Natural killer cell (primary cell): Measurements from ENCODE around the gene SIGLEC15. TPM values are rescaled to one million over a fixed set of nuclear protein-coding genes. Genes with fewer than 3 reads are reported as not detected.
"Not testable (repeated sequence)": the region's sequence is repeated elsewhere in the genome, so short reads cannot be mapped to it uniquely, and the experiment has no call there.

ENCODE experiments used
- ATAC-seq, 3 donors: fragments of 150-1000 bp in 2 of 3; fragments of 200-7000 bp in 1 of 3; cut with Tn5 transposase; 1 replicate in 1 of 3; 2 replicates in 2 of 3; pipeline ENCODE4 v1.10.0; 2021; ENCODE audit warnings: mild to moderate bottlenecking in 2 of 3, moderate library complexity in 2 of 3
- DNase-seq, 2 donors: peaks; one replicate each; pipeline versions ENCODE4 v3.0.0 to v3.0.0-alpha.2; 2013 to 2021; ENCODE audit warnings: mixed read lengths in 1 of 2
- H3K27ac ChIP-seq: one replicate; pipeline ENCODE4 v1.5.1; 2013; ENCODE audit warnings: mild to moderate bottlenecking, low read length
- H3K27me3 ChIP-seq: one replicate; pipeline ENCODE4 v1.6.1; 2013; ENCODE audit warnings: low read length; ENCODE audit not compliant: control insufficient read depth, insufficient read depth
- H3K36me3 ChIP-seq: one replicate; pipeline ENCODE4 v1.6.1; 2013; ENCODE audit warnings: low read length; ENCODE audit not compliant: control insufficient read depth, insufficient read depth
- H3K4me1 ChIP-seq: one replicate; pipeline ENCODE4 v1.6.1; 2013; ENCODE audit warnings: low read length; ENCODE audit not compliant: control insufficient read depth, insufficient read depth
- H3K4me3 ChIP-seq: one replicate; pipeline ENCODE4 v1.5.1; 2013; ENCODE audit warnings: low read length
- H3K9me3 ChIP-seq: one replicate; pipeline ENCODE4 v1.6.1; 2013; ENCODE audit warnings: low read length; ENCODE audit not compliant: control insufficient read depth, insufficient read depth
- H3K27ac Mint-ChIP-seq, 2 donors: one replicate each; pipeline ENCODE4 v1.8.0; 2022; ENCODE audit warnings: mild to moderate bottlenecking in 2 of 2, mixed read lengths in 2 of 2, moderate library complexity in 1 of 2
- H3K27me3 Mint-ChIP-seq, 2 donors: one replicate each; pipeline ENCODE4 v1.8.0; 2022; ENCODE audit warnings: low read depth in 2 of 2, mixed read lengths in 2 of 2
- H3K36me3 Mint-ChIP-seq: one replicate; pipeline ENCODE4 v1.8.0; 2022; ENCODE audit warnings: mixed read lengths
- H3K4me1 Mint-ChIP-seq, 2 donors: one replicate each; pipeline ENCODE4 v1.8.0; 2022; ENCODE audit warnings: mixed read lengths in 2 of 2
- H3K4me3 Mint-ChIP-seq: one replicate; pipeline ENCODE4 v1.8.0; 2022; ENCODE audit warnings: mild to moderate bottlenecking, moderate library complexity, mixed read lengths
- H3K9me3 Mint-ChIP-seq, 2 donors: one replicate each; pipeline ENCODE4 v1.8.0; 2022; ENCODE audit warnings: mixed read lengths in 2 of 2
- WGBS: methylation state at CpG from one replicate; pipeline ENCODE4 v1.1.7; 2013; ENCODE audit warnings: missing lambda C conversion rate; ENCODE audit not compliant: insufficient coverage; 5-methylcytosine and 5-hydroxymethylcytosine counted together
- intact Hi-C: fragments of 100-400 bp; cut with micrococcal nuclease; formaldehyde crosslinking; loops from one replicate; pipeline ENCODE4 v1.14.2; 2022
- total RNA-seq, 4 donors: library from RNA; stranded (reverse); fragments of 120-200 nt in 1 of 4; gene quantifications; one replicate each; pipeline versions ENCODE4 v1.2.3 to v1.2.4, GENCODE V29; 2013 to 2022
- TF ChIP-seq, protein P1 (sequence below): fragments of 200-600 bp; IDR thresholded peaks from one replicate; pipeline ENCODE4 v1.8.0; 2022; ENCODE audit warnings: antibody characterized with exemption

Gene SIGLEC15
- total RNA-seq, 3 donors from 2014 or later (not counting 1 experiment from before 2014, with no cell fraction given), result not detected

DNA sequence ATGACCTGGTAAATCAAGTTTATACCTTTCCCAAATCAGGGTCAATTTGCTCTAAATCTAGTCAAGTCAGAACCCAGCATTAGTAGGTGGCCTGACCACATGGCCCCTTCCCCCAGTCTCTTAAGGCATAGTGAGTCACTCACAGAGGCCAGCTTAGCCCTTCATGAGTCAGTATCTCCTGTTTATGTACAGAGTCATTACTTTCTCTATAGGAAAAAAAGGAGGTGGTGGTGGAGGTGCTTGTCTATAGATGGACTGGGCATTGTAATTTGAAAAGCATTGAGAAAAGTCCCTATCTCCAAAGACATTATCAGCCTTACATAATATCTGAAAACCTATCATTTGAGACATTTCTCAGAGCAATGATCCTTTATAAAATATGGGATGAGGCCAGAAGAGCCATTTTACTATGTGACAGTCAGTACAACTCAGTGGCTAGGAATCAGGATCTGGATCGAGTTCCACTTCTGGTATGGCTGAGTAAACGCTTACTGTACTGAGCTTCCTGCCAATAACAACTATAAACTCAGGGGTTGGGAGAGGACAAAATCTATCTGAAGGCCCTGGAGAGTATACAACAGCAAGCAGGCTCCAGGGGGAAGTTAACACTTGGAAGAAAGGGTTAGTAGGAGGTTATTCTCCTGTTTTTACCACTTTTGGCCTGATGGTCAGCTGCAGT lies 22.5 kb upstream of the SIGLEC15 start:
- Histone ChIP-seq H3K27ac (no peak overlapping the region), H3K36me3 (no peaks in the 10 kb centered on the region), H3K9me3 (peaks cover 4% of the 10 kb centered on the region), H3K4me1 (no peaks in the 10 kb centered on the region), H3K4me3 (no peak overlapping the region), H3K27me3 (no peaks in the 10 kb centered on the region)
- H3K27me3 Mint-ChIP-seq, result peaks cover 22 to 38% of the 10 kb centered on the region in 2 donors
- ATAC-seq (no peak), DNase-seq (no peak)
- no peak overlapping the region for H3K27ac Mint-ChIP-seq
- H3K4me1 Mint-ChIP-seq, result peaks cover 0 to 10% of the 10 kb centered on the region in 2 donors
- H3K4me3 Mint-ChIP-seq, result no peak overlapping the region
- intact Hi-C loops, result no loop called here
- H3K36me3 Mint-ChIP-seq, result peaks cover 19% of the 10 kb centered on the region
- peaks cover 0 to 4% of the 10 kb centered on the region in 2 donors for H3K9me3 Mint-ChIP-seq
- 92% methylated on average over 2 of the region's 2 CpGs for WGBS
- TF ChIP-seq, protein P1, sequence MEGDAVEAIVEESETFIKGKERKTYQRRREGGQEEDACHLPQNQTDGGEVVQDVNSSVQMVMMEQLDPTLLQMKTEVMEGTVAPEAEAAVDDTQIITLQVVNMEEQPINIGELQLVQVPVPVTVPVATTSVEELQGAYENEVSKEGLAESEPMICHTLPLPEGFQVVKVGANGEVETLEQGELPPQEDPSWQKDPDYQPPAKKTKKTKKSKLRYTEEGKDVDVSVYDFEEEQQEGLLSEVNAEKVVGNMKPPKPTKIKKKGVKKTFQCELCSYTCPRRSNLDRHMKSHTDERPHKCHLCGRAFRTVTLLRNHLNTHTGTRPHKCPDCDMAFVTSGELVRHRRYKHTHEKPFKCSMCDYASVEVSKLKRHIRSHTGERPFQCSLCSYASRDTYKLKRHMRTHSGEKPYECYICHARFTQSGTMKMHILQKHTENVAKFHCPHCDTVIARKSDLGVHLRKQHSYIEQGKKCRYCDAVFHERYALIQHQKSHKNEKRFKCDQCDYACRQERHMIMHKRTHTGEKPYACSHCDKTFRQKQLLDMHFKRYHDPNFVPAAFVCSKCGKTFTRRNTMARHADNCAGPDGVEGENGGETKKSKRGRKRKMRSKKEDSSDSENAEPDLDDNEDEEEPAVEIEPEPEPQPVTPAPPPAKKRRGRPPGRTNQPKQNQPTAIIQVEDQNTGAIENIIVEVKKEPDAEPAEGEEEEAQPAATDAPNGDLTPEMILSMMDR, result no peak

DNA sequence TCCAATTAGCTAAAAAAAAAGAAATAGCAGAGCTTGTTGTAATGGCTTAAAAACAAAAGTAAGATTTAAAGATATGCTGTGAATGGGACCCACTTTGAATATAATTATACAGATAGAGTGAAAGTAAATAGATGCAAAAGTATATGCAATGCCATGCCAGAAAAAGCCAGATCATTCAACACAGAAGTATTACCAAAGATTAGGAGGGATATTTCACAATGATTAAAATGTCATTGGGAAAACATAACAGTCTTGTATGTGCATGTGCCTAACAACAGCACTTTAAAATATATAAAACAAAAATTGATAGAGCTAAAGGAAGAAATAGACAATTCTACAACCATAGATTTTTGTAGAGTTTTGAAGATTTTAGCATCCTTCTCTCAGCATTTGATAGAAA lies 19.9 kb upstream of the SIGLEC15 start:
- TF ChIP-seq, protein P1, result no peak
- Histone ChIP-seq H3K4me1 (no peaks in the 10 kb centered on the region), H3K27me3 (no peaks in the 10 kb centered on the region), H3K4me3 (no peak overlapping the region), H3K9me3 (peaks cover 4% of the 10 kb centered on the region), H3K36me3 (no peaks in the 10 kb centered on the region), H3K27ac (no peak overlapping the region)
- Mint-ChIP-seq H3K4me3 (no peak overlapping the region), H3K36me3 (peaks cover 19% of the 10 kb centered on the region), H3K27ac (no peak overlapping the region), H3K27me3 (peaks cover 16 to 29% of the 10 kb centered on the region in 2 donors), H3K4me1 (peaks cover 9 to 10% of the 10 kb centered on the region in 2 donors), H3K9me3 (peaks cover 0 to 4% of the 10 kb centered on the region in 2 donors)
- intact Hi-C loops, result no loop called here
- no peak for ATAC-seq
- no peak for DNase-seq

DNA sequence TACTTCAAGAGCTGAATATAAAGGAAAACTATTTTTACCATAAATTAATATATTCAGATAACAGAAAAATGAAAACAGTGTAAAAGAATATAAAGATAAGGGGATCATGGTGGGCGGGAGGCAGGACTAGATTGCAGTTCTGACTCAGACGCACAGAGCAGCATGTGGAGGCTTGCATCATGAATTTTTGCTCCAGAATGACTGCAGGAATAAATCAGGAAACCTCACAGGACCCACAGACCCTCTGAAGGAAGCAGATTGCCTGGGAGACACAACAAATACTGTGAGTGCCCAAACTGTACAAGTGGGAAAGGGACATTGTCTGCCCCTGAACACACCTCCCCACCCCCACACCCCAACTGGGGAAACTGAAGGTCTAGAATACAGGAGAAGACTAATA lies 19.2 kb upstream of the SIGLEC15 start:
- Mint-ChIP-seq H3K27me3 (peaks cover 16 to 29% of the 10 kb centered on the region in 2 donors), H3K4me1 (peaks cover 8 to 9% of the 10 kb centered on the region in 2 donors), H3K9me3 (peaks cover 0 to 4% of the 10 kb centered on the region in 2 donors), H3K36me3 (peaks cover 19% of the 10 kb centered on the region), H3K4me3 (no peak overlapping the region), H3K27ac (no peak overlapping the region)
- Histone ChIP-seq H3K4me3 (no peak overlapping the region), H3K36me3 (no peaks in the 10 kb centered on the region), H3K9me3 (peaks cover 4% of the 10 kb centered on the region), H3K27me3 (no peaks in the 10 kb centered on the region), H3K27ac (no peak overlapping the region), H3K4me1 (no peaks in the 10 kb centered on the region)
- ATAC-seq (no peak), DNase-seq (no peak)
- WGBS, result 59% methylated on average over 2 of the region's 2 CpGs
- intact Hi-C loops, result no loop called here
- TF ChIP-seq, protein P1, result no peak

DNA sequence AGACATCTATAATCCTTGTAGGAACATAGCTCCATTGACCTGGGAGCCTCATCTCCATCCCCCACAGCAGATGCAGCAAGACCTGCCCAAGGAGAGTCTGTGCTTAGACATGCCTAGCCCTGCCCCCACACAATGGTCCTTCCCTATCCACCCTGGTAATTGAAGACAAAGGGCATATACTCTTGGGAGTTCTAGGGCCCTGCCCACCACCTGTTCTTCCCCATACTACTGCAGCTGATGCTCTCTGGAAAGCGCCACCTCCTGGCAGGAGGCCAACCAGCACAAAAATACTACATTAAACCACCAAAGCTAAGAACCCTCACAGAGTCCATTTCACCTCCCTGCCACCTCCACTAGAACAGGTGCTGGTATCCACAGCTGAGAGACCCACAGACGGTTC lies 18.3 kb upstream of the SIGLEC15 start:
- H3K4me1 Mint-ChIP-seq, H3K9me3 ChIP-seq, intact Hi-C loops, H3K27ac ChIP-seq, ATAC-seq, H3K4me1 ChIP-seq, H3K27ac Mint-ChIP-seq, H3K4me3 ChIP-seq, H3K9me3 Mint-ChIP-seq, H3K36me3 ChIP-seq, H3K4me3 Mint-ChIP-seq, H3K27me3 ChIP-seq: not testable (repeated sequence)
- H3K36me3 Mint-ChIP-seq, result peaks cover 19% of the 10 kb centered on the region
- 38% methylated on average over 2 of the region's 2 CpGs for WGBS
- H3K27me3 Mint-ChIP-seq, result peaks cover 16 to 29% of the 10 kb centered on the region in 2 donors
- DNase-seq, result peak in 1 of 2 donors; percentile 38
- TF ChIP-seq, protein P1, result peak; percentile 43

DNA sequence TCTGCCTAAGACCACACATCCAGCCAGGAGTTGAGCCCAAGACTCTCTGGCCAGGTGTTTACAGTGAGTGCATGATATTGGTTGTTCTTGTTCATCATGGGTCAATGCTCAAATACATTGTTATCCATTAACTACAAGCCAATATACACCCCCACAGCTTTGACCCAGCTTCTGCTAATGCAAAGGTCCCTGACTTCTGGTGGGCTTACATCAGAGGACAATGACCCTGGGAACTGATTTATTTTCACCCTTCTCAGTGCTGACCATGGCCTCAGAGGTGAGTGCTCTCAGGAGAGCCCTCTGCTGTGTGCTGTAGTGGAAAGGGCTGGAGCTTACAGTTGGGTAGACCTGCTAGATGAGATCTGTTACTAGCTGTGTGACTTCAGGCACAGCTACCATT lies 10.7 kb upstream of the SIGLEC15 start:
- DNase-seq, H3K36me3 ChIP-seq, H3K9me3 ChIP-seq, H3K4me1 Mint-ChIP-seq, H3K27me3 Mint-ChIP-seq, H3K9me3 Mint-ChIP-seq, H3K4me3 Mint-ChIP-seq, H3K4me3 ChIP-seq, intact Hi-C loops, ATAC-seq, H3K27me3 ChIP-seq, H3K36me3 Mint-ChIP-seq, H3K4me1 ChIP-seq, H3K27ac Mint-ChIP-seq, H3K27ac ChIP-seq: not testable (repeated sequence)
